Caco-2 (cell line): ENCODE measurements around the gene KIF25. TPM values are rescaled to one million over a fixed set of nuclear protein-coding genes. Genes with fewer than 3 reads are reported as not detected.
"Not testable (repeated sequence)": the region's sequence is repeated elsewhere in the genome, so short reads cannot be mapped to it uniquely, and the experiment has no call there.

Experiments
- BruUV-seq: library from RNA; stranded (reverse); fragments of 400-500 nt; replicated peaks from 2 replicates; lab custom pipeline; 2021; lab: Mats Ljungman, UMichigan
- CTCF ChIA-PET: fragments of 300-600 bp; sonication (Branson Sonifier 250); formaldehyde crosslinking; loops from one replicate; lab custom pipeline; 2022; ENCODE audit warnings: antibody characterized with exemption; lab: Charles Lee
- POLR2A ChIA-PET: fragments of 300-600 bp; sonication (Branson Sonifier 250); formaldehyde crosslinking; loops from one replicate; lab custom pipeline; 2022; ENCODE audit warnings: antibody characterized with exemption; lab: Charles Lee
- DNase-seq, 2 experiments: peaks; one replicate each; pipeline versions ENCODE4 v3.0.0 to v3.0.0-alpha.2; 2020 to 2022
- H3K27me3 ChIP-seq: replicated peaks from 2 replicates; pipeline ENCODE4 v1.6.0; 2011; ENCODE audit warnings: low read length; ENCODE audit not compliant: control insufficient read depth, insufficient read depth
- H3K36me3 ChIP-seq: 2 replicates; pipeline ENCODE4 v1.5.1; 2011; ENCODE audit warnings: low read length; ENCODE audit not compliant: control insufficient read depth, insufficient read depth
- H3K4me1 ChIP-seq: fragments of 250-450 bp; sonication (Bioruptor Pico); 2 replicates; pipeline ENCODE4 v1.5.1; 2020; ENCODE audit warnings: mild to moderate bottlenecking
- H3K4me3 ChIP-seq: 2 replicates; pipeline ENCODE4 v1.5.1; 2011; ENCODE audit warnings: low read depth, mild to moderate bottlenecking, control low read depth, low read length
- H3K9me3 ChIP-seq: fragments of 250-450 bp; sonication (Bioruptor Pico); 2 replicates; pipeline ENCODE4 v1.5.1; 2020; ENCODE audit warnings: mild to moderate bottlenecking, moderate library complexity
- H3K27ac Mint-ChIP-seq: one replicate; pipeline ENCODE4 v1.8.0; 2022; ENCODE audit warnings: mixed read lengths; ENCODE audit not compliant: unreplicated experiment
- H3K27me3 Mint-ChIP-seq: one replicate; pipeline ENCODE4 v1.8.0; 2022; ENCODE audit warnings: mixed read lengths; ENCODE audit not compliant: insufficient read depth, unreplicated experiment
- H3K36me3 Mint-ChIP-seq: one replicate; pipeline ENCODE4 v1.8.0; 2022; ENCODE audit warnings: mild to moderate bottlenecking, mixed read lengths; ENCODE audit not compliant: insufficient read depth, unreplicated experiment
- H3K4me1 Mint-ChIP-seq: one replicate; pipeline ENCODE4 v1.8.0; 2022; ENCODE audit warnings: low read depth, mixed read lengths; ENCODE audit not compliant: unreplicated experiment
- H3K4me3 Mint-ChIP-seq: one replicate; pipeline ENCODE4 v1.8.0; 2022; ENCODE audit warnings: mild to moderate bottlenecking, moderate library complexity, mixed read lengths; ENCODE audit not compliant: unreplicated experiment
- H3K9me3 Mint-ChIP-seq: one replicate; pipeline ENCODE4 v1.8.0; 2022; ENCODE audit warnings: mixed read lengths; ENCODE audit not compliant: unreplicated experiment
- CTCF ChIP-seq, 2 experiments: fragments of 200-600 bp in 1 of 2; IDR thresholded peaks; 1 replicate in 1 of 2; 2 replicates in 1 of 2; pipeline versions ENCODE4 v1.5.1 to v1.8.0; 2011 to 2022; ENCODE audit warnings: antibody characterized with exemption in 1 of 2, control low read depth in 1 of 2, inconsistent platforms in 1 of 2, low read depth in 1 of 2, low read length in 1 of 2, mild to moderate bottlenecking in 1 of 2, moderate library complexity in 1 of 2; ENCODE audit not compliant: insufficient read depth in 1 of 2, severe bottlenecking in 1 of 2, unreplicated experiment in 1 of 2
- intact Hi-C: fragments of 100-400 bp; cut with micrococcal nuclease; formaldehyde crosslinking; loops from one replicate; pipeline ENCODE4 v1.10.0; 2022; ENCODE audit not compliant: unreplicated experiment
- total RNA-seq: library from RNA; stranded (reverse); gene quantifications from 2 replicates; pipeline ENCODE4 v1.2.3, GENCODE V29; 2022

The KIF25 gene
- total RNA-seq, 1 experiment from 2014 or later: not detected

- no peak for TF ChIP-seq CTCF (IDR thresholded peaks at IDR 0.05; ENCODE audit: insufficient read depth in 1 of 2, low read depth in 1 of 2, low read length in 1 of 2, severe bottlenecking in 1 of 2, unreplicated experiment in 1 of 2)
- H3K27me3 ChIP-seq: no peaks in the 10 kb centered on the region
- H3K4me1 Mint-ChIP-seq: peaks cover 14% of the 10 kb centered on the region
- no peaks in the 10 kb centered on the region for H3K9me3 Mint-ChIP-seq
- H3K4me1 ChIP-seq: no peaks in the 10 kb centered on the region
- ChIA-PET CTCF (no interaction called here), POLR2A (no interaction called here)
- H3K4me3 Mint-ChIP-seq: no peak overlapping the region
- no peaks in the 10 kb centered on the region for H3K9me3 ChIP-seq
- no peak for DNase-seq
- H3K36me3 ChIP-seq: no peaks in the 10 kb centered on the region
- intact Hi-C loops: no loop called here
- H3K36me3 Mint-ChIP-seq: peaks cover 52% of the 10 kb centered on the region
- no TSS peak for BruUV-seq
- peak overlapping the region; percentile 6 for H3K27ac Mint-ChIP-seq
- no peak overlapping the region for H3K4me3 ChIP-seq
- no peaks in the 10 kb centered on the region for H3K27me3 Mint-ChIP-seq
These were observed 22.0 kb upstream of the KIF25 start for GRCh38 chr6:167975458-167975857.

GRCh38 chr6:167976116-167976657 is 21.3 kb upstream of the KIF25 start:
- H3K27me3 ChIP-seq, intact Hi-C loops, BruUV-seq, H3K4me3 ChIP-seq, H3K9me3 Mint-ChIP-seq, H3K27me3 Mint-ChIP-seq, POLR2A ChIA-PET, H3K4me3 Mint-ChIP-seq, H3K27ac Mint-ChIP-seq, H3K9me3 ChIP-seq, H3K4me1 ChIP-seq, DNase-seq, H3K36me3 ChIP-seq, CTCF ChIA-PET: not testable (repeated sequence)
- peaks cover 14% of the 10 kb centered on the region for H3K4me1 Mint-ChIP-seq
- H3K36me3 Mint-ChIP-seq: peaks cover 45% of the 10 kb centered on the region

- no TSS peak for BruUV-seq
- Histone ChIP-seq H3K4me3 (no peak overlapping the region), H3K27me3 (no peaks in the 10 kb centered on the region), H3K4me1 (no peaks in the 10 kb centered on the region), H3K36me3 (no peaks in the 10 kb centered on the region), H3K9me3 (no peaks in the 10 kb centered on the region)
- ChIA-PET POLR2A (no interaction called here), CTCF (no interaction called here)
- Mint-ChIP-seq H3K36me3 (peaks cover 44% of the 10 kb centered on the region), H3K9me3 (no peaks in the 10 kb centered on the region), H3K27me3 (no peaks in the 10 kb centered on the region), H3K4me3 (no peak overlapping the region), H3K27ac (no peak overlapping the region), H3K4me1 (peaks cover 14% of the 10 kb centered on the region)
- no peak for TF ChIP-seq CTCF (IDR thresholded peaks at IDR 0.05; ENCODE audit: insufficient read depth in 1 of 2, low read depth in 1 of 2, low read length in 1 of 2, severe bottlenecking in 1 of 2, unreplicated experiment in 1 of 2)
- no peak for DNase-seq
- intact Hi-C loops: no loop called here
These were observed 20.8 kb upstream of the KIF25 start for GRCh38 chr6:167976708-167977107.
